ENCODE data around the gene YBEY.

- TF ChIP-seq POLR2A (IDR thresholded peaks at IDR 0.05; ENCODE audit: low read depth, low read length) (no peak), POLR2AphosphoS5 (IDR thresholded peaks at IDR 0.05; ENCODE audit: low read depth, low read length) (no peak), TAF1 (IDR thresholded peaks at IDR 0.05; ENCODE audit: borderline replicate concordance, low read depth, low read length) (no peak)
Measured at GRCh38 chr21:46268371-46268770, 17.8 kb upstream of the YBEY start.

All from GM12892 (cell line).